ENCODE results near the gene UNKL.

Gene UNKL

DNA sequence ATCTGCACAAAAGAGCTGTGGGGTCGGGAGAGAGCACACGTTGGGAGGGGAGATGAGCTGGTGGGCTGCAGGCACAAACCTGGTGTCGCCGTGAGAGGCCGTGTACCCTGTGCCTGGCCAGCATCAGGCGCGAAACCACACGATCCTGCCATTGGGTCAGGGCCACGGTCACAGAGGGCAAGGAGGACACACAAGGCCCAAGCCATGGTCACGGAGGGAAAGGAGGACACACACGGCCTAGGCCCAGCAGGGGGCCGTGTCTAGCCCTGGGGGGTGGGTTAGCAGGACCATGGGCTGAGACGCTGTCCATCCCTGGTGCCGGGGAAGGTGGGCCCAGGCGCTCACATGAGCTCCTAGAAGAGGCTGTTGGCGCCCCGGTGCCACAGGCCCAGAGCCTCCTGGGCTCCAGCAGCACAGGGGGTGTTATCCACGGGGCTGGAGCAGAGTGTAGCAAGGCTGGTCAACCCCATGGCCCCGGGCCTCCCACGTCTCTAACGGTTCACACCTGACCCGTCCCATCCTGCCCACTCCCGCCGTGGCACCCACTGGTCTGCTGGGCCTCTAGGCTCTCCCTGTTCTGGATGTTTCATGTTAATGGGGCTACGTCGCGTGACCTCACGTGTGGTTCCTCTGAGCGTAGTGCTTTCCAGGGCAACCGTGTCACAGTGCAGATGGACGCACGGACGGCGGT is 37.3 kb upstream of the UNKL start:
- H3K4me3 Mint-ChIP-seq = no peak overlapping the region

DNA sequence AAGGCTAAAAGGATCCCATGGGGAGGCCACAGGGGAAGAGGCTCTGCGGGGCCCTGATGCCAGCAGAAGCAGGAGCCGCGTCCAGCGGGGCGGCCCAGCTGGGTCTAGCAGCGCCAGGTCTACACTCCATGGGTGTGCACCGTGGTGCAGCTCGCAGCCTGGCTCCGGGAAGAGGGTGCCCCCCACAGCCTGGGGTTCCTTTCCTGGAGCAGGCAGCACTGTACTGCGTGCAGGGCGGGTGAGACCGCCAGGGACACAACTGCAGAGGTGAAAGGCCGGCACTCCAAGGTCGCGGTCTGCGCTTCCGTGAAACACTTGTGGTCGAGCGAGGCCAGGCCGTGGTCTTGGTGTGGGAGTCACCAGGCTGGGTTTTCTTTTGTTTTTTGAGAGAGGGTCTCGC is 36.3 kb upstream of the UNKL start:
- Mint-ChIP-seq H3K27ac (no peak overlapping the region), H3K4me3 (no peak overlapping the region), H3K9me3 (no peaks in the 10 kb centered on the region), H3K36me3 (peaks cover 42 to 43% of the 10 kb centered on the region in 2 donors), H3K4me1 (no peaks in the 10 kb centered on the region), H3K27me3 (no peaks in the 10 kb centered on the region)
- DNase-seq (no peak), ATAC-seq (replicated peaks) (no peak)

More for the DNA sequence above, 37.3 kb upstream of the UNKL start:
- H3K9me3 Mint-ChIP-seq = no peaks in the 10 kb centered on the region
- no peak for ATAC-seq (replicated peaks)
- H3K4me1 Mint-ChIP-seq = no peaks in the 10 kb centered on the region
- H3K27ac Mint-ChIP-seq = peak overlapping the region; percentile 47
- H3K36me3 Mint-ChIP-seq = peaks cover 39 to 40% of the 10 kb centered on the region in 2 donors
- no peak for DNase-seq
- H3K27me3 Mint-ChIP-seq = no peaks in the 10 kb centered on the region

DNA sequence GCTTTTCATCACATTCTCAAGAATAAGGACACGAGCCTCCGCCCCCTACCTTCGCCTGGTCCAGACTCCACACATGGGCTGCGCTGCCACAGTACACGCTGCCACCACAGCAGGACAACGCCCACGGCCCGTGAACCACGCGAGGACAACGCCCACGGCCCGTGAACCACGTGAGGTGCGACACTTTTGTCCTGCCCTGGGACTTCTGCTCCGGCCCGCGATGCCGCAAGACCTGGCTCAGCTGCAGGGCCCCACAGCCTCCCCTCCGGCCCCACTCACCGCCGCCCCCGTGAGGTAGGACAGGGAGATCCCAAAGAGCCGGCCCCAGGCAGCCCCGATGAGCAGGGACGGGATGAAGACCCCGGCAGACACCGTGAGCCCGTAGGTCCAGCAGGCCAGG is 35.7 kb upstream of the UNKL start:
- Mint-ChIP-seq H3K36me3 (peaks cover 41 to 43% of the 10 kb centered on the region in 2 donors), H3K27ac (no peak overlapping the region), H3K9me3 (no peaks in the 10 kb centered on the region)

DNA sequence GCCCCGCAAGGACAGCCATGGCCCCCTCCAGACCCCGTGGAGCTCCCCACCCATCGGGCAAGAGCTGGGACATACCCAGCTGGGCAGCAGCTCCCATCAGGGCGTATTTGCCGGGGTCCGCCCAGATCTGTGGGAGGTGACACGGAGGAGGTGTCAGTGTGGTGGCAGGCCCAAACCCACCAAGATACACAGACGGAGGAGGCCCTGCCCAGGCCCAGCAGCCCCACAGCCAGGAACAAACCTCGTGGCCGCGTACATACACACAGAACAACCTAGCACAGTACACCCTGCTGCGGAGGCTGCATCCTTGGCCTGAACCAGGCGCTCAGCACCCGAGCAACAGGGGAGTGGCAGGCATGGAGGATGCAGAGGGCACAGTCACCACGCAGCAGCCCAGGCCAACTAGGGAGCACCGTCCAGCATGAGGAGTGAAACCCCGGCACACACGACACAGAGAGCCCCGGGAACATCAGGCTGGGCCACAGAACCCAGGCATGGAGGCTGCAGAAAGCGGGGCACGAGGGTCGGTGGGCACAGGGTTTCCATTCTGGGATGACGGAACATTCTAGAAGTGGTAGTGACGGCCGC is 34.8 kb upstream of the UNKL start:
- DNase-seq (no peak), ATAC-seq (replicated peaks) (no peak)
- no peak overlapping the region for H3K4me3 Mint-ChIP-seq
- H3K27ac Mint-ChIP-seq = no peak overlapping the region
- no peaks in the 10 kb centered on the region for H3K27me3 Mint-ChIP-seq
- peaks cover 38 to 41% of the 10 kb centered on the region in 2 donors for H3K36me3 Mint-ChIP-seq
- no peaks in the 10 kb centered on the region for H3K4me1 Mint-ChIP-seq
- H3K9me3 Mint-ChIP-seq = no peaks in the 10 kb centered on the region

More for the DNA sequence above, 35.7 kb upstream of the UNKL start:
- Mint-ChIP-seq H3K4me3 (no peak overlapping the region), H3K4me1 (no peaks in the 10 kb centered on the region), H3K27me3 (no peaks in the 10 kb centered on the region)
- DNase-seq (no peak), ATAC-seq (replicated peaks) (no peak)

DNA sequence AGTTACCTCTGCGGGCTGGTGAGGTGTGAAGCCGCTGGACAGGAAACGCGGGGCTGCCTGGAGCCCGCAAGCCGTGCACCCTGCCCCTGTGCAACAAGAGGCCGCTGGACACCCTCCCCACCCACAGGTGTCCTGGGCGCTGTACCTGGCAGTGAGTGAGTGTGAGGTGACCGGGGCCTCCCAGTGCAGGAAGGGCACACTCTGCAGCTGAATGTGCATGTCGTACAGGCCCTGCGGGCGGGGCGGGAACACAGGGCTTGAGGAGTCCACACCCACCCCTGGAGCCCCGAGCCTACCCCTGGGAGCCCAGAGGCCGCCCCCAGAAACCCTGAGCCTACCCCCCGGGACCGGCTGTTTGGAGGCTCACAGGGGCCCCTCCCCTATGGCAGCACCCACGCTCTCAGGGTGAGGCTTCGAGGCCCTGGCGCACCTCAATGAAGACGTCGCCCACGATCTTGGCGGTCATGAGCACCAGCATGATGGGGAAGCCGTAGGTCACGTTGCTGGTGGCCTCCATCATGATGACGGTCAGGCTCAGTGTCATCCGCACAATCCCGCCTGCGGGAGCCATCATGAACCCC is 34.1 kb upstream of the UNKL start:
- no peak overlapping the region for H3K4me3 Mint-ChIP-seq
- H3K27me3 Mint-ChIP-seq = no peaks in the 10 kb centered on the region
- DNase-seq (no peak), ATAC-seq (replicated peaks) (no peak)
- H3K36me3 Mint-ChIP-seq = peaks cover 35 to 37% of the 10 kb centered on the region in 2 donors
- H3K9me3 Mint-ChIP-seq = no peaks in the 10 kb centered on the region
- no peak overlapping the region for H3K27ac Mint-ChIP-seq
- H3K4me1 Mint-ChIP-seq = no peaks in the 10 kb centered on the region

DNA sequence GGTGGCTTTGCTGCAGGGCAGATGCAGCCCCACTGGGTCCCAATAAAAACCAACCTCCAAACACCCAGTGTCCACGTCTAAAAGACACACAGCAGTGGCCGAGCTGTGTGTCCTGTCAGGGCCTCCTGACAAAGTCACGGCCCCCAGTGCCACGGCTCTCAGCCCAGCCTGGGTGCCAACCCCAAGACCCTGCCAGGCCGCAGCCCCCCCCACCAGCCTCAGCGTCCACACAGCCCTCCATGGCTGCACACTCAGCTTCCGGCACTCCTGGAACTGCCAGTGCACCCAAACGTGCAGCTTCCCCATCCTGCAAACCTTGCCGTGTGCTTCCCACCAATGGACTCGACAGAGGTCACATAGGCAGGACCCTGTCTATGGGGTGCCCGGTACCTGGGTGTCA is 33.5 kb upstream of the UNKL start:
- Mint-ChIP-seq H3K36me3 (peaks cover 30 to 37% of the 10 kb centered on the region in 2 donors), H3K4me1 (no peaks in the 10 kb centered on the region), H3K4me3 (no peak overlapping the region), H3K27me3 (no peaks in the 10 kb centered on the region), H3K27ac (no peak overlapping the region), H3K9me3 (no peaks in the 10 kb centered on the region)
- ATAC-seq (replicated peaks) (no peak), DNase-seq (no peak)

DNA sequence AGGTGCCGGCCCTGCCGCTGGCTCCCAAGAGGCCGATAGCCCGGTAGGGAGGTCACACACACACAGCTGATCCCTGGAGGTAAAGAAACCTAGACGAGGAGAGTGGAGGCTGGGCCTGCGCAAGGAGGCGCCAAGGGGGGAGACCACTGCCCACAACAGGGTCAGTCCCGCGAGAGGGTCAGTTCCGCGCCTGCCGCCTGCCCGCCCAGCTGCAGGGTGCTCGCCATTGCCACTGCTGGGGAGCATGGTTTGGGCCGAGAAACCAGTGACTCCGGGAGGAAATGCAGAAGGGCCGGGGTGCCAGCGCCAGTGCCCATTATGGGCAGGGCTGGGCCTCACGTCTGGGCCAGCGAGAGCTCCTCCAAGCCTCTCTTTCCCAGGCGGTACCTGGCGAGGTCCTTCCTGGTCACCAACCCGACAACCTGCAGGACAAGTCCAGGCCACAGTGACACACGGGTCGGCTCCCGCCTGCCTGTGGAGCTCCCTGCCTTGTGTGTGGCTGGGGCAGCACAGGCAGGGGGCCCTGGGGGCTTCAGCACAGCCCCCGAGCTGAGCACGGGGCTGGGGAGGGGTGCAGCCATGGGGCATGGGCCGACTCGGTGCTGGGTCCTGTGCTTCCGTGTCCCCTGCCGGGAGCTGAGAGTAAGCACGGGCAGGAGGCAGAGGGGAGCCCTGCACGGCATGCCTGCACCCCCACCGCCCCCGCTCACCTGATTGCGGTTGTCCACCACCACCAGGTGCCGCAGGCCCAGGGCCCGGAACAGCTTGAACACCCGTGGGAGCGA is 32.0 kb upstream of the UNKL start:
- Mint-ChIP-seq H3K4me3 (no peak overlapping the region), H3K9me3 (no peaks in the 10 kb centered on the region), H3K36me3 (peaks cover 24 to 30% of the 10 kb centered on the region in 2 donors), H3K27ac (peak overlapping the region; percentile 71), H3K27me3 (no peaks in the 10 kb centered on the region), H3K4me1 (no peaks in the 10 kb centered on the region)
- no peak for DNase-seq
- ATAC-seq (replicated peaks) = no peak

DNA sequence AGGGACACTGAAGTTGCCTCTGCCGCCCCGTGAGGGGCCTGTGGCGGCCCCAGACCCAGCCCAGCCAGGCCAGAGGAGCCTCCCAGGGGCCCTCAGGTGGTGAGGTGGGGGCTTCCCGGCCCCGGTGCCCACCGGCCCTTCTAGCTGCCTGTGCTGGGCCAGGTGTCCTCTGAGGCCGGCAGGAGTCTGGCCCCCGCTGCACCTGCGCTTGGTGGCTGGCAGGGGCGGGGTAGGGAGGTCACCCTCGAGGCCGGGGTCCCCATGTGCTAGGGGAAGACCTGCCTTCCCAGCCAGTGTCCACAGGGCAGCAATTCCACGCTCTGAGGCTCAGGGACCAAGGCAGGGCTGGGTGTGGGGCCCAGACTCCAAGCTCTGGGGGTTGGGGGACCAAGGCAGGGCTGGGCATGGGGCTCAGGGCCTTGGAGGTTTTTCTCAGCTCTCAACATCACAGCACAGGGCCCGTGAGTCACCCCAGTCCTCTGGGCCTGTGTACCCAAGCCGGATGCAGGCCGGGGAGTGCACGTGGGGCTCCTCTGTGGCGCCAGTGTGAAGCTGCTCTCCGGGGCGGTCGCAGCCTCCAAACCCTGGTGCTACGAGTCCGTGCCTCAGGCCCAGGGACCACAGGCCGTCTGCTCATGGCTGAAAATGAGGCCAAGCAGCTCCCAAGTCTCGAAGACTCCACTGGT is 31.2 kb upstream of the UNKL start:
- peaks cover 23 to 24% of the 10 kb centered on the region in 2 donors for H3K36me3 Mint-ChIP-seq
- H3K27ac Mint-ChIP-seq = peak overlapping the region; percentile 71
- DNase-seq (no peak), ATAC-seq (replicated peaks) (peak in 1 of 2 donors; percentile 26)
- no peaks in the 10 kb centered on the region for H3K4me1 Mint-ChIP-seq
- H3K27me3 Mint-ChIP-seq = no peaks in the 10 kb centered on the region
- no peaks in the 10 kb centered on the region for H3K9me3 Mint-ChIP-seq
- no peak overlapping the region for H3K4me3 Mint-ChIP-seq

DNA sequence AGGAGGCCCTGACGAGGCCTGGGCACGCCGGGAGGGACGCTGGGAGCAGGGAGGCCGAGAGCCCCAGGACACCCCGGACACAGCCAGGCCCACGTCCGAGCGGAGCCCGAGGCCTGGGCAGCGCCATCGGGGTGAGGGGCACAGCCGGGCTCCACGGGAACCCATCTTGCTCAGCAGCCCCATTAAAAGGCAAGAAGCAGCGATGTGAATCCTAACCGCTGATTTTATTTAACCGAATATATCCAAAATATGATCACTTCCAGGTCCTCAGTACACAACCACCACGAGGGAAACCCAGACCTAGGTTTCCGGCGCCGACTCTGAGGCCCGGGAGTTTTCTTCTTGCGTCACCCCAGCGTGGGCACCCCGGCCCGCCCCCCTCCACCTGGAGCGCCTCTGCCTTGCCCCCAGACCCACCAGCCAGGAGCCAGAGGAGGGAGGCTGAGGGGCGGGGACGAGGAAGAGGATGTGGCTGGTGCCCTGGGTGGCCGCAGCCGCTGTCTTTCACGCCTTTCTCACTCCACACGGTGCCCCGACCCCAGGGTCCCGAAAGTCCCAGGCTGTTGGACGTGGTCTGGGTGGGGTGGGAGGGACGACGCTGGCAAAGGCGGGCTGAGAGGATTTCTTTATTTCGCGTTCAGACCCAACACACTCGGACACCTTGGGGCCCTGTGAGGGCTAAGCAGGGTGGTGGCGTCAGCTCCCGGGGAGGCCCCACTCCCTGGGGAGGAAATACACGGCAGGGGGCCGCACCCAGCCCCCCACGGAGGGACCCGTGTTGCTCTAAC is 30.4 kb upstream of the UNKL start:
- ATAC-seq (replicated peaks) = peak in 1 of 2 donors; percentile 42
- DNase-seq = no peak
- Mint-ChIP-seq H3K27ac (peak overlapping the region; percentile 87), H3K4me3 (no peak overlapping the region), H3K4me1 (no peaks in the 10 kb centered on the region), H3K27me3 (no peaks in the 10 kb centered on the region), H3K9me3 (no peaks in the 10 kb centered on the region), H3K36me3 (peaks cover 22% of the 10 kb centered on the region in 2 donors)

DNA sequence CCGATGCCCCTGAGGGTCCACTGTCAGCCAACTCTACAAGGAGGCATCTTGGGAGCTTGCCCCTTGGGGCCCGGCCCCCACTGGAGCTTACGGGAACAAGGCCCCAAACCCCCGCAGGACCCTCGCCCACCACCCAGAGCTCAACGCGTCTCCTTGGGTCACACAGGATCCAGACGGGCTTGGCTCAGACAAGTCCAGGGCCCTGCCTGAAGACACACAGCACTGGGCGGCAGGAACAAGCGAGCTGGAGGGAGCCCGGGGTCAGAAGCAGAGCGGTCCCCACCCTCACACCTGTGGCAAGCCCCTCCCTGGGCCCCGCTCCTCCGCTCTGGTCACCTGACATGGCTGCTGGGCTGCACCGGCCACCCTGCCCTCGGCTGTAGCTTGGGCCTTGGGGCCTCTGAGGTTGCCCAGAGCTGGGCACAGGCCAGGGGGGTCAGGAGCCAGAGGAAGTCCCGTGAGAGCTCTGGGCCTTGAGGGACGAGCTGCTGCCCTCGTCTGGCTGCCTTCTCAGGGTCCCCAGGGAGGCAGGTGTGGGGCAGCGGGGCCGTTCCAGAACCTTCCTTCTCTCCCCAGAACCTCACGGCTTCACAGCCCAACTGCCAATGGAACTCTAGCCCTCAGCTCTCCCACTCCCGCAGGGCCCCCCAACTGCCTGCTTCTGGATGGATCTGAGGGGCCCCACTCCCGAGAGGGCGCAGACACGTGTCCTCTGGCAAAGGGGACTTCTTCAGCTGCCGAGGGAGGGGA is 29.7 kb upstream of the UNKL start, which contains the start of gene CCDC154:
Gene CCDC154 (minus strand): TSS at position 577 of the 750 bp plus-strand sequence. CDS start 234 bp downstream, at position 343.
- no peaks in the 10 kb centered on the region for H3K4me1 Mint-ChIP-seq
- peak within 1 kb of the TSS; percentile 87 for H3K27ac Mint-ChIP-seq
- DNase-seq (no peak), ATAC-seq (replicated peaks) (peak in 1 of 2 donors; percentile 26)
- H3K9me3 Mint-ChIP-seq = no peaks in the 10 kb centered on the region
- H3K36me3 Mint-ChIP-seq = peaks cover 17 to 18% of the 10 kb centered on the region in 2 donors
- H3K4me3 Mint-ChIP-seq = no peak within 1 kb of the TSS
- H3K27me3 Mint-ChIP-seq = no peaks in the 10 kb centered on the region

DNA sequence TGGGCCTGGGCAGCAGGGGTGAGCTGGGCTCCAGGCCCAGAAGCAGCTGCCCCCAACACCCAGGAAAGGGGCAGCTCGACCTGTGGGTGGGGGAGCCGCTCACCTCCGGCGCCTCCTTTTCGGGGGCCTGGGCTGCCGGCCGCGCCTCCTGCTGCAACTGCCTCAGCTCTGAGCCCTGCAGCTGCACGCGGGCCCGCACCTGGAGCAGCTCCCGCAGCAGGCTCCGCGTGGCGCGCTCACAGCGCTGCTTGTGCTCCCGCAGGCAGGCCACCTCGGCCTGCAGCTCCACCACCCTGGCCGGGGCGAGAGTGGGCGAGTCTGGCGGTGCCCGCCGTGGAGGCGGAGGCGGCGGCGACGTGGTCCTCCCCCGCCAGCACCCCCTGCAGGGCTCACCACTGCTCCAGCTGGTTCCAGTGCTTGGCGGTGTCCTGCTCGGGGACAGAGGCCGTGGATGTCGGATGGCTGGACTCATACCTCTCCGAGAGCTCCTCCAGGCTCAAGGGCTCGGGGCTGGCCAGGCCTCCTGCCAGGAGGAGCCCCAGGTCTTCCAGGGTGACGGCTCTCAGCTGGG is 29.0 kb upstream of the UNKL start:
- Mint-ChIP-seq H3K9me3 (no peaks in the 10 kb centered on the region), H3K27ac (no peak overlapping the region), H3K4me3 (no peak overlapping the region), H3K4me1 (no peaks in the 10 kb centered on the region), H3K36me3 (peaks cover 17 to 19% of the 10 kb centered on the region in 2 donors), H3K27me3 (no peaks in the 10 kb centered on the region)
- ATAC-seq (replicated peaks) (no peak), DNase-seq (no peak)

DNA sequence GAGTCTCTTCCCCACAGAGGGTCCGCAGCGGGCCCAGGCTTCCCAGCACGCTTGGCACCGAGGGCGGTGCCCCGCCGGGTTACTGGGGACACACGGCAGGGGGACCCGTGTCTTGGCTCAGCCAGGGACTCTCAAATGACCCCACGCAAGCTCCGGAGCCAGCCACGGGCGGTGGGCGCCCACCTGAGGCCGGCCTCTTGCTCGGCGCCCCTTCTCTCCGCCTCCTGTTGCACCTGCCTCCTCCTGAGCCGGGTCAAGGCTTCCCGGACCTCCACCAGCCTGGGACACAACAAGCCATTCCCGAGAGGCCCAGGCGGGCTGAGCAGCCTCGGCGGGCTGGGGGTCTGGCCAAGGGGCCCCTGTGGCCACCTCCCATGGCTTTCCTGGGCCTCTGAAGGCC is 28.2 kb upstream of the UNKL start:
- ATAC-seq (replicated peaks) = no peak
- Mint-ChIP-seq H3K9me3 (no peaks in the 10 kb centered on the region), H3K27ac (no peak overlapping the region), H3K27me3 (no peaks in the 10 kb centered on the region), H3K36me3 (peaks cover 11 to 19% of the 10 kb centered on the region in 2 donors), H3K4me3 (no peak overlapping the region), H3K4me1 (no peaks in the 10 kb centered on the region)
- no peak for DNase-seq
